SKM-1 (cell line): ENCODE results near the gene NCR3LG1.

Experiments
- DNase-seq: peaks from one replicate; lab custom pipeline; 2025; ENCODE audit not compliant: unreplicated experiment; lab: John Stamatoyannopoulos, UW

NCR3LG1 gene

GRCh38 chr11:17369684-17370243 lies 18.2 kb downstream of the NCR3LG1 start:
- DNase-seq, result no peak

GRCh38 chr11:17371614-17372013 lies 20.0 kb downstream of the NCR3LG1 start:
- DNase-seq, result no peak

- no peak for DNase-seq
Observed at GRCh38 chr11:17375547-17375946, 23.9 kb downstream of the NCR3LG1 start.

GRCh38 chr11:17376493-17376892 lies 24.9 kb downstream of the NCR3LG1 start:
- no peak for DNase-seq

GRCh38 chr11:17378655-17379054 lies 27.1 kb downstream of the NCR3LG1 start:
- no peak for DNase-seq

GRCh38 chr11:17379383-17380180 lies 28.0 kb downstream of the NCR3LG1 start:
- DNase-seq, result no peak

- DNase-seq, result no peak
Observed at GRCh38 chr11:17381156-17381555, 29.6 kb downstream of the NCR3LG1 start.

GRCh38 chr11:17382046-17382728 lies 30.6 kb downstream of the NCR3LG1 start:
- DNase-seq, result no peak

GRCh38 chr11:17383461-17383860 lies 31.9 kb downstream of the NCR3LG1 start:
- peak; percentile 27 for DNase-seq

GRCh38 chr11:17384002-17384511 lies 32.5 kb downstream of the NCR3LG1 start:
- DNase-seq, result peak; percentile 31

- no peak for DNase-seq
Observed at GRCh38 chr11:17385492-17385891, 33.9 kb downstream of the NCR3LG1 start.

- DNase-seq, result no peak
Observed at GRCh38 chr11:17385926-17386325, 34.3 kb downstream of the NCR3LG1 start.

- DNase-seq, result peak; percentile 52
Observed at GRCh38 chr11:17386331-17387084, 34.9 kb downstream of the NCR3LG1 start.

- no peak for DNase-seq
Observed at GRCh38 chr11:17387254-17387653, 35.7 kb downstream of the NCR3LG1 start.

- no peak for DNase-seq
Observed at GRCh38 chr11:17387811-17388210, 36.2 kb downstream of the NCR3LG1 start.

- no peak for DNase-seq
Observed at GRCh38 chr11:17388609-17389210, 37.1 kb downstream of the NCR3LG1 start, which contains the start of gene KCNJ11. KCNJ11 (minus strand) TSS chr11:17388659; CDS start chr11:17388091, 568 bp downstream.

GRCh38 chr11:17389211-17389956 lies 37.8 kb downstream of the NCR3LG1 start:
- DNase-seq, result no peak

- no peak for DNase-seq
Observed at GRCh38 chr11:17389957-17390649, 38.5 kb downstream of the NCR3LG1 start.
